ENCODE results near the gene JAZF1. TPM values are rescaled to one million over a fixed set of nuclear protein-coding genes. Genes with fewer than 3 reads are reported as not detected.

The JAZF1 gene
- total and polyA plus RNA-seq, 4 donors, result 5.2 to 16.5 (median 10.7) TPM

DNA sequence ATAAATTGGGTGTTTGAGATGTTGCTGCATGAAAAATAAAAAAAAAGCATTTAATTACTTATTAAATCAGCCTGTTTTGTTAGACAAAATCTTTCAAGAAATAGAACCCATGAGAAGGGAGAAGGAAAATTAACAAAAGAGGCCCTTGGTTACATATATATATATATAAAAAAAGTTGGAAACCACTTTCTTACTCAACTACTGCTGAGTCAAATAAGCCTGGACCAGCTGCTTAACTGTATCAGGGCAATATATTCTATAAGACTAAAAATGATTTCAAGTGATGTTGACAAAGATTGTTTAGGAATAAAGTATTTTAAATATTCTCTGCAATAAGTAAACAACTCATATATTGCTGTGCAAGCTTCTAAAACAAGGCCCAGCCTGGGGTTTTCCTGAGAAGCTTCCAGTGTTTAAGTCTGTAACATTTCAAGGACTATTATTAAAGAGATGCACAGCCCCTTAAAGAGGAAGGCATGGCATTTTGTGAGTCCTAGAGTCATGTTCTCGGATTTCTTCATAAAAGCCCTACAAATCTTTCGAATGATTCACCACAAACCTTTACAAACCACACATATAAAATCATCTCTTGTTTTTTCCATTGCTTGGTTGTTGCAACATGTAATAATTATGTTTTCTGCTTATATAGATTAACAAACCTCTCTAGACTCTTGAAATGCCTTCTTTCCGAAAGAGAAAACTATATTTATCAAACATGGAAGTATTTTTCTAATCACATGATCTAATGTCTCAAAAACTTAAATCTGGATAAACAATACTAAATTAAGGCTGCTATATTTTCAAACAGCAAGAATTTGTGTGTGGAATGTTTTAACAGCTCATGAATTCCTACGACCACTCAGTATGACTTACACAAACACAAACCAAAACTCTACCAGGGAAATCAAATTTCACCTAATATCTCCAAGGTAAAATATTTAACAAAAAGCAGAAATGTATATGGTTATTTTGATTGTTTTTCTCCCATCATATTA lies 14.3 kb downstream of the JAZF1 start:
- Histone ChIP-seq H3K4me3 (no peak overlapping the region), H3K27me3 (ENCODE audit: control insufficient read depth in 3 of 3, insufficient read depth in 3 of 3, low read length in 2 of 3) (no peaks in the 10 kb centered on the region), H3K9ac (ENCODE audit: insufficient read depth in 1 of 2, low read length in 2 of 2) (peak overlapping the region in 1 of 2 donors; percentile 37), H3K4me1 (ENCODE audit: control insufficient read depth in 5 of 5, insufficient read depth in 5 of 5, low read length in 5 of 5) (peaks cover 2 to 35% (median 8%) of the 10 kb centered on the region in 5 donors), H3K36me3 (ENCODE audit: control insufficient read depth in 4 of 4, insufficient read depth in 4 of 4, low read length in 4 of 4) (no peaks in the 10 kb centered on the region), H3K9me3 (ENCODE audit: control insufficient read depth in 4 of 4, insufficient read depth in 3 of 4, low read length in 3 of 4) (no peaks in the 10 kb centered on the region), H3K27ac (ENCODE audit: low read depth in 1 of 2, low read length in 1 of 2) (no peak overlapping the region)
- 74 to 84% methylated on average over 4 of the region's 4 CpGs for whole genome bisulfite sequencing, 2 donors
- ATAC-seq (ENCODE audit: insufficient read depth, low FRiP score) (no peak), DNase-seq (peak in 2 of 3 donors; percentile 39 to 44)
- no peak for TF ChIP-seq CTCF (IDR thresholded peaks at IDR 0.05; ENCODE audit: control extremely low read depth, extremely low read depth)

DNA sequence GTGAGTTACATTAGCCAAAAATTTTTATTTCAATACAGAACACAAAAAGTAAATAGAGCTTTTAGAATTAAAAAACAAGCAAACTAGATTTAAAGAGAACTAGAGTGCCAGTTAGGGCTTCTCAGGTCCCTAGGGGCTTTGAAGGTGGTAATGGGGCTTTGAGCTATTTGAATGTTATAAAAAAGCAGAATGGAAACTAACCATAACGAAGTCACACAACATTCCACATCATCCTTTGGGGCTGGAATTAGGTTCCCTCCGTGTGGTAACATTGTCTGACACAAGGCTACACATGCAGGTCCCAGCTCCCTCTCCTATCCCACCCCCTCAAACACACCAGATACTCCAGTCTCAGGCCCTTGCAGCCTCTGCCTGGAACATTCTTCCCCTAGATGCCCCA lies 15.3 kb downstream of the JAZF1 start:
- Histone ChIP-seq H3K4me1 (ENCODE audit: control insufficient read depth in 5 of 5, insufficient read depth in 5 of 5, low read length in 5 of 5) (peaks cover 2 to 34% (median 8%) of the 10 kb centered on the region in 5 donors), H3K9me3 (ENCODE audit: control insufficient read depth in 4 of 4, insufficient read depth in 3 of 4, low read length in 3 of 4) (no peaks in the 10 kb centered on the region), H3K9ac (ENCODE audit: insufficient read depth in 1 of 2, low read length in 2 of 2) (peak overlapping the region in 1 of 2 donors; percentile 37), H3K27ac (ENCODE audit: low read depth in 1 of 2, low read length in 1 of 2) (no peak overlapping the region), H3K4me3 (no peak overlapping the region), H3K27me3 (ENCODE audit: control insufficient read depth in 3 of 3, insufficient read depth in 3 of 3, low read length in 2 of 3) (no peaks in the 10 kb centered on the region), H3K36me3 (ENCODE audit: control insufficient read depth in 4 of 4, insufficient read depth in 4 of 4, low read length in 4 of 4) (no peaks in the 10 kb centered on the region)
- TF ChIP-seq CTCF (IDR thresholded peaks at IDR 0.05; ENCODE audit: control extremely low read depth, extremely low read depth), result no peak
- ATAC-seq (ENCODE audit: insufficient read depth, low FRiP score) (no peak), DNase-seq (no peak)
- 61 to 67% methylated on average over 2 of the region's 2 CpGs for WGBS, 2 donors

- no peak overlapping the region for H3K27ac ChIP-seq (ENCODE audit: low read depth in 1 of 2, low read length in 1 of 2)
- H3K27me3 ChIP-seq (ENCODE audit: control insufficient read depth in 3 of 3, insufficient read depth in 3 of 3, low read length in 2 of 3), result no peaks in the 10 kb centered on the region
- peaks cover 2 to 28% (median 8%) of the 10 kb centered on the region in 5 donors for H3K4me1 ChIP-seq (ENCODE audit: control insufficient read depth in 5 of 5, insufficient read depth in 5 of 5, low read length in 5 of 5)
- DNase-seq (no peak), ATAC-seq (ENCODE audit: insufficient read depth, low FRiP score) (no peak)
- no peak overlapping the region for H3K4me3 ChIP-seq
- no peak overlapping the region for H3K9ac ChIP-seq (ENCODE audit: insufficient read depth in 1 of 2, low read length in 2 of 2)
- no peak for TF ChIP-seq CTCF (IDR thresholded peaks at IDR 0.05; ENCODE audit: control extremely low read depth, extremely low read depth)
- H3K36me3 ChIP-seq (ENCODE audit: control insufficient read depth in 4 of 4, insufficient read depth in 4 of 4, low read length in 4 of 4), result no peaks in the 10 kb centered on the region
- no peaks in the 10 kb centered on the region for H3K9me3 ChIP-seq (ENCODE audit: control insufficient read depth in 4 of 4, insufficient read depth in 3 of 4, low read length in 3 of 4)
These were observed 16.6 kb downstream of the JAZF1 start for GRCh38 chr7:28163949-28164348.

Data from lung (tissue), 12 donors.